ENCODE measurements around the gene IRS1.
"Not testable (repeated sequence)": the region's sequence is repeated elsewhere in the genome, so short reads cannot be mapped to it uniquely, and the experiment has no call there.

The IRS1 gene

DNA sequence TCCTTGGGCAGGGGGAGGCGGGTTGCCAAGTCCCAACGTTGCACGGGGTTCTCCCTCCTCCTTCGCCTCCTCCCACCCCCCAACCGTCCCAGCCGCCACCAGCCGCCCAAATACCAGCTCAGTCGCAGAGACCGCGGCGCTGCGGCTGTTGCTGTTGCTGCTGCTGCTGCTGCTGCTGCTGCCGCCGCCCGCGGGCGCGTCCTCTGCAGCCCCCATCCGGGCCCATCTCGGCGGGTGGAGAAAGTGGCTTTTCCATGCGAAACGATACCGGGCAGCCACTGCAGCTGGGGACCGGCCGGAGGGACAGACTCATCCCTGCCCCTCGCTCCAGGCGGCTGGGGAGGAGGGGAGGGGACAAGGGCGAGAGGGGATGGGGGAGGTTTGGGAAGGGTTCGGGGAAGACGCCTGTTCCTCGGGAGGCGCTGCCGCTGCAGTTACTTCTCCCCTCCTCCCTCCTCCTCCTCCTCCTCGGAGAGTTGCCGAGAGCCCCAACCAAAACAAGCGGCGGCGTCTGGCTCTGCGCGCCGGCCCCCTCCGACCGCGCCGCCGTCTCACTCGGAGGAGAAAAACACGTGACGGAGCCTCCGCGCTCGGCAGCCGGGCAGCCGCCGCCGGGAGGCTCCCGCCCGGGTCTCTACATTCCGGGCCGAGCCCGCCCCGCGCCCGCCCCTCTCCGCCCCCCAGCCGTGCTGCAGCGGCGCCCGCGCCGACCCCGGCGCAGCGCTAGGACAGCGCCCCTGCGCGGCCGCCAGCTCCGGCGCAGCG lies at the start of gene IRS1:
Gene IRS1 (minus strand): TSS at position 610 of the 765 bp plus-strand sequence. CDS start 1,082 bp downstream, outside the sequence.
- Histone ChIP-seq H3K9ac (ENCODE audit: insufficient read length, low read depth) (peak within 1 kb of the TSS; percentile 92), H3K9me3 (ENCODE audit: insufficient read depth, low read length) (peaks cover 12% of the 10 kb centered on the region; the same call in 1 of the 2 replicates), H3K4me1 (ENCODE audit: insufficient read depth, insufficient read length) (peaks cover 8% of the 10 kb centered on the region), H3K4me3 (ENCODE audit: insufficient read length, low read depth) (peak within 1 kb of the TSS; percentile 72), H3K36me3 (ENCODE audit: insufficient read depth, insufficient read length, low read length) (peaks cover 38% of the 10 kb centered on the region), H3K27me3 (ENCODE audit: insufficient read depth, insufficient read length) (no peaks in the 10 kb centered on the region)
- DNase-seq (ENCODE audit: low read depth, low spot score) = peak; percentile 77
- no peak for TF ChIP-seq SUZ12 (IDR thresholded peaks at IDR 0.05; ENCODE audit: extremely low read depth, insufficient read depth, insufficient read length)

DNA sequence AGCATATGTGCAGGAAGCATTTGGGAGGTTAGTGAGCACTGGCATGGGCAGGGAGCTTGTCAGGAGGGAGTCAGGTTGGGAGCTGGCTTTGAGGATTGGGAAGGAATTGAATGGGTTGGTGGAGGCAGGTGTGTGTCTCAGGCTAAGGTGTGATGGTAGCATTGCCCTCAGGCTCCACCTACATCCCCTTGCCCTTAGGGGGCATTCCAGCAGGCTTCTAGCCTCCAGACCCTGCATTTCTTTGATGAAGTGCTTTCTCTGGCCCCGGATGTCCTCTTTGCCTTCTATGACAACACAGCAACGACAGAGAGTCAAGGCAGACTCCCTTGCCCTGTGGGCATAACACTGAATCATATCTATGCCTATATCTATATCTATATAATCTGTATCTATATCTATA lies 49.7 kb upstream of the IRS1 start:
- no peaks in the 10 kb centered on the region for H3K4me1 ChIP-seq (ENCODE audit: insufficient read depth, insufficient read length)
- DNase-seq (ENCODE audit: low read depth, low spot score) = no peak
- TF ChIP-seq SUZ12 (IDR thresholded peaks at IDR 0.05; ENCODE audit: extremely low read depth, insufficient read depth, insufficient read length) (no peak), ZNF274 (IDR thresholded peaks at IDR 0.05; ENCODE audit: low read depth, low read length) (no peak), YY1 (IDR thresholded peaks at IDR 0.05; ENCODE audit: insufficient read depth, insufficient read length) (no peak)

DNA sequence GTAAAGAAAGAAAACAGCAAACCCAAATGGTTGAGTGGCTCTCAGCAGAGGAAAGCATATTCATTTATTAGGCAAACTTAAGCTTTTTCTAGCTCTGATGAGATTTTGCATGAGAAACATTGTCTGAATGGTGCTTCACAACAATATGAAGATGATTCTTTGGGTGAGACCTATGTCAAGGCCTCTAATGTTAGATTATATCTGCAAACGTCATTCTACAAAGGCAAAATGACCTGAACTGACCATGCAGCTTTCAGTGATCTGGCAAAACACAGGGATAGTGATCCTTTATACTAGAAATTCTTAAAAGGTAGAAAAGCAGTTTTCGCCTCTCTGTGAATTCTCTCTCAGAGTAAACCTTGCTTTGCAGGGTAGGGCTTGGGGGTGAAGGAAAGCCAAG lies 47.9 kb upstream of the IRS1 start:
- Histone ChIP-seq H3K4me1 (ENCODE audit: insufficient read depth, insufficient read length) (no peaks in the 10 kb centered on the region), H3K4me3 (ENCODE audit: insufficient read length, low read depth) (no peak overlapping the region), H3K9me3 (ENCODE audit: insufficient read depth, low read length) (no peaks in the 10 kb centered on the region), H3K9ac (ENCODE audit: insufficient read length, low read depth) (no peak overlapping the region), H3K27me3 (ENCODE audit: insufficient read depth, insufficient read length) (no peaks in the 10 kb centered on the region), H3K36me3 (ENCODE audit: insufficient read depth, insufficient read length, low read length) (no peaks in the 10 kb centered on the region)
- DNase-seq (ENCODE audit: low read depth, low spot score) = no peak
- no peak for TF ChIP-seq YY1 (IDR thresholded peaks at IDR 0.05; ENCODE audit: insufficient read depth, insufficient read length)
- TF ChIP-seq SUZ12 (IDR thresholded peaks at IDR 0.05; ENCODE audit: extremely low read depth, insufficient read depth, insufficient read length) = no peak
- TF ChIP-seq ZNF274 (IDR thresholded peaks at IDR 0.05; ENCODE audit: low read depth, low read length) = no peak

More for the DNA sequence above, 49.7 kb upstream of the IRS1 start:
- no peak overlapping the region for H3K9ac ChIP-seq (ENCODE audit: insufficient read length, low read depth)
- no peaks in the 10 kb centered on the region for H3K36me3 ChIP-seq (ENCODE audit: insufficient read depth, insufficient read length, low read length)
- H3K27me3 ChIP-seq (ENCODE audit: insufficient read depth, insufficient read length) = no peaks in the 10 kb centered on the region
- no peaks in the 10 kb centered on the region for H3K9me3 ChIP-seq (ENCODE audit: insufficient read depth, low read length)
- no peak overlapping the region for H3K4me3 ChIP-seq (ENCODE audit: insufficient read length, low read depth)

DNA sequence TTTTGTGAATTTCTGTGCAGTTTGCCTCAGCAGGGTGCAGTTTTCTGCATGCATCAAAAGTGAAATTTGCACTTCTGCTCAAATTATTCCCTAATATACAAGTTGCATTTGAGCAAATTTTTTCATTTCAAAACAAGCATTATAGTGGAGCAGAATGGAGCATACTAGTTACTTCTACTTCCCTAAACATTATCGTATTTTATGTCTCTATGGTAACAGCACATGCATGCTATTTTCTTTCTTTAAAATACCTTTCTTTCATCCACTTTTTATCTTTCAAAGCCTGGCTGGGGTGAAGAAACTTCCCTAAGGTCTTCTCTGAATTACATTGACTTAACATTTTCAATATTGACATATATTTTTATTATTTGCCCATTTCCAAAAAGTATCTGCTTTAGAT lies 47.5 kb upstream of the IRS1 start:
- H3K36me3 ChIP-seq (ENCODE audit: insufficient read depth, insufficient read length, low read length) = no peaks in the 10 kb centered on the region
- DNase-seq (ENCODE audit: low read depth, low spot score) = no peak
- H3K9ac ChIP-seq (ENCODE audit: insufficient read length, low read depth) = no peak overlapping the region
- no peaks in the 10 kb centered on the region for H3K9me3 ChIP-seq (ENCODE audit: insufficient read depth, low read length)
- TF ChIP-seq SUZ12 (IDR thresholded peaks at IDR 0.05; ENCODE audit: extremely low read depth, insufficient read depth, insufficient read length) = no peak
- TF ChIP-seq ZNF274 (IDR thresholded peaks at IDR 0.05; ENCODE audit: low read depth, low read length) = no peak
- no peak for TF ChIP-seq YY1 (IDR thresholded peaks at IDR 0.05; ENCODE audit: insufficient read depth, insufficient read length)
- H3K27me3 ChIP-seq (ENCODE audit: insufficient read depth, insufficient read length) = no peaks in the 10 kb centered on the region
- H3K4me1 ChIP-seq (ENCODE audit: insufficient read depth, insufficient read length) = no peaks in the 10 kb centered on the region
- H3K4me3 ChIP-seq (ENCODE audit: insufficient read length, low read depth) = no peak overlapping the region

GRCh38 chr2:226845386-226846116 lies 45.9 kb upstream of the IRS1 start:
- Histone ChIP-seq H3K4me1 (ENCODE audit: insufficient read depth, insufficient read length) (no peaks in the 10 kb centered on the region), H3K27me3 (ENCODE audit: insufficient read depth, insufficient read length) (no peaks in the 10 kb centered on the region)
- TF ChIP-seq YY1 (IDR thresholded peaks at IDR 0.05; ENCODE audit: insufficient read depth, insufficient read length) (no peak), ZNF274 (IDR thresholded peaks at IDR 0.05; ENCODE audit: low read depth, low read length) (no peak), SUZ12 (IDR thresholded peaks at IDR 0.05; ENCODE audit: extremely low read depth, insufficient read depth, insufficient read length) (no peak)

DNA sequence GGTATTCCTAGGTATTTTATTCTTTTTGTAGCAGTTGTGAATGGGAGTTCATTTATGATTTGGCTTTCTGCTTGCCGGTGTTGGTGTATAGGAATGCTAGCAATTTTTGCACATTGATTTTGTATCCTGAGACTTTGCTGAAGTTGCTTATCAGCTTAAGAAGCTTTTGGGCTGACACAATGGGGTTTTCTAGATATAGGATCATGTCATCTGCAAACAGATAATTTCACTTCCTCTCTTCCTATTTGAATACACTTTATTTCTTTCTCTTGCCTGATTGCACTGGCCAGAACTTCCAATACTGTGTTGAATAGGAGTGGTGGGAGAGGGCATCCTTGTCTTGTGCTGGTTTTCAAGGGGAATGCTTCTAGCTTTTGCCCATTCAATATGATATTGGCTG lies 43.4 kb upstream of the IRS1 start:
- not testable (repeated sequence) for H3K27me3 ChIP-seq (ENCODE audit: insufficient read depth, insufficient read length); H3K4me3 ChIP-seq (ENCODE audit: insufficient read length, low read depth); H3K4me1 ChIP-seq (ENCODE audit: insufficient read depth, insufficient read length); H3K9ac ChIP-seq (ENCODE audit: insufficient read length, low read depth); DNase-seq (ENCODE audit: low read depth, low spot score); H3K36me3 ChIP-seq (ENCODE audit: insufficient read depth, insufficient read length, low read length); H3K9me3 ChIP-seq (ENCODE audit: insufficient read depth, low read length)

More at GRCh38 chr2:226845386-226846116, 45.9 kb upstream of the IRS1 start:
- Histone ChIP-seq H3K9ac (ENCODE audit: insufficient read length, low read depth) (no peak overlapping the region), H3K9me3 (ENCODE audit: insufficient read depth, low read length) (no peaks in the 10 kb centered on the region), H3K36me3 (ENCODE audit: insufficient read depth, insufficient read length, low read length) (no peaks in the 10 kb centered on the region), H3K4me3 (ENCODE audit: insufficient read length, low read depth) (no peak overlapping the region)
- DNase-seq (ENCODE audit: low read depth, low spot score) = no peak

DNA sequence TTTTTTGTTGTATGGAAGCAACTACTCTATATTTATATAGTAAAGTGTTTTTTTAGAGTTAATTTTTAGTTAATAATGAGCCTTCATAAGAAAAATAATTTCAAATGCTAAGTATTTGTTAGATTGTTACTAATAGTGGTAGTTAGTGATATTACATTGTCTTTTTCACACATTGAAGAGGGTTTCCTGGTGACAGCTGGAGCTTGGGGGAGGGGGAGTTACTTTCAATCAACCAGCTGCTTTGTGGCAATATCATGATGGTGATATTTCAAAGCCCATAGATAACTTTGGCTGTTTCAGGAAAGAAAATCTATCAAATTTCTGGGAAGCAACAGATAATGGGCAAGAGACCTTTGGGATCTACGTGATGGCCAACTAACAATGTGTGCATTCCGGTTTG lies 40.3 kb upstream of the IRS1 start:
- no peaks in the 10 kb centered on the region; the same call in 1 of the 2 replicates for H3K9me3 ChIP-seq (ENCODE audit: insufficient read depth, low read length)
- no peaks in the 10 kb centered on the region for H3K36me3 ChIP-seq (ENCODE audit: insufficient read depth, insufficient read length, low read length)
- no peaks in the 10 kb centered on the region for H3K4me1 ChIP-seq (ENCODE audit: insufficient read depth, insufficient read length)
- H3K9ac ChIP-seq (ENCODE audit: insufficient read length, low read depth) = no peak overlapping the region
- no peak for DNase-seq (ENCODE audit: low read depth, low spot score)
- no peaks in the 10 kb centered on the region for H3K27me3 ChIP-seq (ENCODE audit: insufficient read depth, insufficient read length)
- TF ChIP-seq YY1 (IDR thresholded peaks at IDR 0.05; ENCODE audit: insufficient read depth, insufficient read length) (no peak), ZNF274 (IDR thresholded peaks at IDR 0.05; ENCODE audit: low read depth, low read length) (no peak), SUZ12 (IDR thresholded peaks at IDR 0.05; ENCODE audit: extremely low read depth, insufficient read depth, insufficient read length) (no peak)
- H3K4me3 ChIP-seq (ENCODE audit: insufficient read length, low read depth) = no peak overlapping the region
